Osteocyte (in vitro differentiated cells): Measurements from ENCODE around the gene WDR18. TPM values are rescaled to one million over a fixed set of nuclear protein-coding genes. Genes with fewer than 3 reads are reported as not detected.

Experiments used
- DNase-seq: peaks from one replicate; pipeline ENCODE4 v3.0.0; 2021; ENCODE audit warnings: mixed read lengths; ENCODE audit not compliant: unreplicated experiment; ENCODE audit errors: extremely low spot score
- H3K27ac Mint-ChIP-seq: one replicate; pipeline ENCODE4 v1.8.0; 2021; ENCODE audit warnings: mild to moderate bottlenecking, mixed read lengths; ENCODE audit not compliant: unreplicated experiment
- H3K27me3 Mint-ChIP-seq: one replicate; pipeline ENCODE4 v1.8.0; 2021; ENCODE audit warnings: mixed read lengths; ENCODE audit not compliant: unreplicated experiment
- H3K36me3 Mint-ChIP-seq: one replicate; pipeline ENCODE4 v1.8.0; 2021; ENCODE audit warnings: mixed read lengths; ENCODE audit not compliant: unreplicated experiment
- H3K4me1 Mint-ChIP-seq: one replicate; pipeline ENCODE4 v1.8.0; 2021; ENCODE audit warnings: mixed read lengths; ENCODE audit not compliant: unreplicated experiment
- H3K4me3 Mint-ChIP-seq: one replicate; pipeline ENCODE4 v1.8.0; 2021; ENCODE audit warnings: mild to moderate bottlenecking, moderate library complexity, mixed read lengths; ENCODE audit not compliant: unreplicated experiment
- H3K9me3 Mint-ChIP-seq: one replicate; pipeline ENCODE4 v1.8.0; 2021; ENCODE audit warnings: mixed read lengths; ENCODE audit not compliant: unreplicated experiment
- total RNA-seq: library from RNA; stranded (reverse); gene quantifications from 2 replicates; pipeline ENCODE4 v1.2.1, GENCODE V29; 2021
- TF ChIP-seq, protein P1 (sequence below): fragments of 200-600 bp; sonication (generic); IDR thresholded peaks from 2 replicates; pipeline ENCODE4 v1.5.0; 2021; ENCODE audit warnings: antibody characterized with exemption, mild to moderate bottlenecking, moderate library complexity

Gene WDR18
- total RNA-seq, 1 donor from 2014 or later = 61.2 TPM

DNA sequence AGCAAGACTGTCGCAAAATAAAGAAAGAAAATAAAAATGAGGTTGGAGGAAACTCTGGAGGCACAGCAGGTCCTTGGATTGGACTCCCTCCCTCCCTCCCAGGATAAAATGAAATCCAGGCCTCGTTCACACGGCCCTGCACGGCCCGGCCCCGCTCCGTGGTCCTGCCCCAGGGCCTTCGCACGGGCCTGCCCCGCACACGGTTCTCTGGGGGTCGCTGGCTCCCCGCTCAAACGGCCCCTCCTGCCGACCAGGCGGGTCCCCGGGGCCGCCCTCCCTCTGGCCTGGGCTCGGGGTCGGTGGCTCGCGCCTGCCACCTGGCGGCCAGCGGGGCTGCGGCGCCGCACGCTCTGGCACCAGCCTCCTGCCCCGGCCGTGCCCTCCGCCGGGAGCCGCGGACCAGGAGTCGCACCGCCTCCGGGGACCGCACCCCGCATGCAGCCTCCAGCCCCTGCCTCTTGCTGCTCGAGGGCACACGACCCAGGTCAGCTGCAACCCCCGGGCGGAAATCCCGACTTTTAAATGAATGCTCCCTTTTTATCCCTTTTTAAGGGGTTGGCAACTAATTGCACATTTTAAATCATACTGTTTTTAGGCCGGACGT is 1.5 kb upstream of the WDR18 start:
- DNase-seq = peak; percentile 93
- Mint-ChIP-seq H3K9me3 (no peaks in the 10 kb centered on the region), H3K27ac (no peak overlapping the region)

DNA sequence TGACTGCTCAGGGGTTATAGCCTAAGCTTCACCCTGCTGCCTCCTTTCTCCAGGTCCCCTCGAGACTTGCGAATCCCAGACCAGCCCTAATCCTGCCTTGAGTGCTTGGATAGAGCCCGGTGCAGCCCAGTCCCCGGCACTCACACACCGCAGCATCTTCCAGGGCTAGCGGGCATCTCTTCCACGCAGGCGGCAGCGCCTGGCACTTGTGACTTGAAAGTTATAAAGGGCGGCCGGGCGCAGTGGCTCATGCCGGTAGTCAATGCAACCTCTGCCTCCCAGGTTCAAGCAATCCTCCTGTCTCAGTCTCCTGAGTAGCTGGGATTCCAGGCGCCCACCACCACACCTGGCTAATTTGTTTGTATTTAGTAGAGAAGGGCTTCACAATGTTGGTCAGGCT is 1.9 kb downstream of the WDR18 start:
- no peak for DNase-seq
- Mint-ChIP-seq H3K4me3 (no peak overlapping the region), H3K36me3 (peaks cover 19% of the 10 kb centered on the region), H3K4me1 (peaks cover 19% of the 10 kb centered on the region), H3K9me3 (no peaks in the 10 kb centered on the region), H3K27ac (no peak overlapping the region), H3K27me3 (no peaks in the 10 kb centered on the region)
- TF ChIP-seq, protein P1, sequence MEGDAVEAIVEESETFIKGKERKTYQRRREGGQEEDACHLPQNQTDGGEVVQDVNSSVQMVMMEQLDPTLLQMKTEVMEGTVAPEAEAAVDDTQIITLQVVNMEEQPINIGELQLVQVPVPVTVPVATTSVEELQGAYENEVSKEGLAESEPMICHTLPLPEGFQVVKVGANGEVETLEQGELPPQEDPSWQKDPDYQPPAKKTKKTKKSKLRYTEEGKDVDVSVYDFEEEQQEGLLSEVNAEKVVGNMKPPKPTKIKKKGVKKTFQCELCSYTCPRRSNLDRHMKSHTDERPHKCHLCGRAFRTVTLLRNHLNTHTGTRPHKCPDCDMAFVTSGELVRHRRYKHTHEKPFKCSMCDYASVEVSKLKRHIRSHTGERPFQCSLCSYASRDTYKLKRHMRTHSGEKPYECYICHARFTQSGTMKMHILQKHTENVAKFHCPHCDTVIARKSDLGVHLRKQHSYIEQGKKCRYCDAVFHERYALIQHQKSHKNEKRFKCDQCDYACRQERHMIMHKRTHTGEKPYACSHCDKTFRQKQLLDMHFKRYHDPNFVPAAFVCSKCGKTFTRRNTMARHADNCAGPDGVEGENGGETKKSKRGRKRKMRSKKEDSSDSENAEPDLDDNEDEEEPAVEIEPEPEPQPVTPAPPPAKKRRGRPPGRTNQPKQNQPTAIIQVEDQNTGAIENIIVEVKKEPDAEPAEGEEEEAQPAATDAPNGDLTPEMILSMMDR = no peak

More for the DNA sequence above, 1.5 kb upstream of the WDR18 start:
- H3K4me1 Mint-ChIP-seq = peaks cover 23% of the 10 kb centered on the region
- TF ChIP-seq, protein P1 = peak; percentile 98
- peak overlapping the region; percentile 50 for H3K4me3 Mint-ChIP-seq
- H3K27me3 Mint-ChIP-seq = no peaks in the 10 kb centered on the region
- H3K36me3 Mint-ChIP-seq = peaks cover 8% of the 10 kb centered on the region

DNA sequence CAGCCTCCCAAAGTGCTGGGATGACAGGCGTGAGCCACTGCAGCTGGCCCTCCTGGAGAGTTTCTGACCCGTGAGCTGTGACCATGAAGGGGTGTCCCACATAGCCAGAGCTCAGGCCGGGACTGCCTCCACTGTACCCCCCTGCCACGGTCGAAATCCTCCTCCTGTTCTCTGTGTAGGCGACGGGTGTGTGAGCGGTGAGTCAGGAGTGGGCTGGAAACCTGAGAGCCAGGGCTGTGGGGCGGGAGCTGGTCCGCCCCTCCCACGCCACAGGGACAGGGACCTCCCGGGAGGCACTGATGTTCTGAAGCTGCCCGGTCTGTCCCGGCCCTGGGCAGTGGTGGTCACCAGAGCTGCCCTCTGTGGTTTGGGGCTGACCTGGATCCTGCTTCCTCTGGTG is 3.9 kb downstream of the WDR18 start:
- Mint-ChIP-seq H3K9me3 (no peaks in the 10 kb centered on the region), H3K4me1 (peaks cover 19% of the 10 kb centered on the region), H3K27me3 (no peaks in the 10 kb centered on the region), H3K36me3 (peaks cover 19% of the 10 kb centered on the region), H3K4me3 (no peak overlapping the region), H3K27ac (no peak overlapping the region)
- no peak for DNase-seq
- TF ChIP-seq, protein P1 = no peak

DNA sequence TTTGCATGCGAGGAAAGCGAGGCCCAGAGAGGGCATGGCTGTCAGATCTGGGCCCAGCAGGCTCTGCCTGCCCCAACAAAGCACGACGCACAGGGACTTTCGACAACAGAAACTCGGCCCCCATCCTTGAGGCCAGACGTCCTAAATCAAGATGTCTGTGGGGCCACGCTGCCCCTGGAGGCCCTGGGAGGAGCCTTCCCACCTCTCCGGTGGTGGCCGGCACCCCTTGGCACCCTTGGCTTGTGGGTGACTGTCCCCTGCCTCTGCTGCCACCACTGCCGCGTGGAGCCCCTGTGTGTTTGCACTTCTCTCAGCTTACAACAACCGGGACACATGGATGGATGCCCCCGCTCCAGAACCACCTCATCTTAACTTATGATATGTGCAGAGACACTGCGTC is 4.4 kb downstream of the WDR18 start:
- Mint-ChIP-seq H3K36me3 (peaks cover 19% of the 10 kb centered on the region), H3K9me3 (no peaks in the 10 kb centered on the region), H3K4me1 (peaks cover 19% of the 10 kb centered on the region), H3K27ac (no peak overlapping the region), H3K27me3 (no peaks in the 10 kb centered on the region), H3K4me3 (no peak overlapping the region)
- TF ChIP-seq, protein P1 = no peak
- no peak for DNase-seq

DNA sequence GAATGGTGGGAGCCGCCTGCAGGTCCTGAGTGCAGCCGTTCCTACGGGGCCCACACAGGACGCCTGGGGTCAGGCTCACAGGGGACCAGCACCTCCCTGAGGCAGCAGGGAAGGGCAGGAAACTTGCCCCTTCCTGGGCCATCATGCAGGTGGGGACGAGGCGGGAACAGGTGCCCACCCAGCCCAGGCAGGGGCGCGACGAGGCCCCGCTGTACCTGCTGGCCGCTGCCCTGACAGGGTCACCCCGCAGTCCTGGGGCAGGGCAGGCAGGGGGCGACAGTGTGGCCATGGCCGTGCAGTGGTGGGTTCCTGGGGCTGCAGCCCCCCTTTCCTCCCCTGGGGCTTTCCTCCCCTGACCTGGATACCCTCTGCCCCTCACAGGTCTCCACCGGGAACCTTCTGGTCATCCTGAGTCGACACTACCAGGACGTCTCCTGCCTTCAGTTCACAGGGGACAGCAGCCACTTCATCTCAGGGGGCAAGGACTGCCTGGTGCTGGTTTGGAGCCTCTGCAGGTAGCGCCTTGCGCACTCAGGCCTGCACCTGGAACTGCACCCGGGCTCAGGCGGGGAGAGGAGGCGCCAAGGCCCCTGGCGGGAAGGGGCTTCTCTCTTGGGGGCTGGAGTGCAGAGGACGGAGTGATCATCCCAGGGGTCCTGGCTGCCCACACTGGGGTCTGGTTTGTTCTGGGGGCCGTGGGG is 5.4 kb downstream of the WDR18 start:
- TF ChIP-seq, protein P1 = peak; percentile 42
- H3K9me3 Mint-ChIP-seq = no peaks in the 10 kb centered on the region
- no peak overlapping the region for H3K4me3 Mint-ChIP-seq
- no peak for DNase-seq
- peaks cover 19% of the 10 kb centered on the region for H3K36me3 Mint-ChIP-seq
- H3K4me1 Mint-ChIP-seq = peaks cover 14% of the 10 kb centered on the region
- H3K27ac Mint-ChIP-seq = no peak overlapping the region
- no peaks in the 10 kb centered on the region for H3K27me3 Mint-ChIP-seq
